HepG2 (cell line): ENCODE measurements around the gene SHF. TPM values are rescaled to one million over a fixed set of nuclear protein-coding genes. Genes with fewer than 3 reads are reported as not detected.

Experiments used
- AGO2 ChIP-seq: fragments of 200-400 bp; formaldehyde crosslinking; optimal IDR thresholded peaks from 2 replicates; pipeline ENCODE3; 2017; ENCODE audit warnings: mild to moderate bottlenecking, low read depth, low read length, moderate library complexity
- ARID5B ChIP-seq: IDR thresholded peaks from 2 replicates; pipeline ENCODE4 v1.4.0; 2020; ENCODE audit warnings: mild to moderate bottlenecking, missing genetic modification reagents
- ARNT2 ChIP-seq: sonication (generic); formaldehyde crosslinking; IDR thresholded peaks from 2 replicates; pipeline ENCODE4 v1.8.0; 2022; ENCODE audit warnings: mild to moderate bottlenecking, low read depth, missing genetic modification reagents, moderate library complexity
- ELF3 ChIP-seq: IDR thresholded peaks from 2 replicates; pipeline ENCODE4 v1.6.1; 2016; ENCODE audit warnings: missing genetic modification reagents, missing compliant biosample characterization
- HIC2 ChIP-seq: sonication (generic); formaldehyde crosslinking; IDR thresholded peaks from 2 replicates; pipeline ENCODE4 v1.9.0; 2022; ENCODE audit warnings: low read depth, missing genetic modification reagents
- HMGA1 ChIP-seq: sonication (generic); formaldehyde crosslinking; conservative IDR thresholded peaks from 2 replicates; pipeline ENCODE4 v1.4.0; 2020; ENCODE audit warnings: missing genetic modification reagents
- HNRNPL ChIP-seq: fragments of 200-400 bp; formaldehyde crosslinking; IDR thresholded peaks from 2 replicates; pipeline ENCODE4 v1.6.1; 2017; ENCODE audit warnings: mild to moderate bottlenecking, low read depth, low read length
- IRX3 ChIP-seq: sonication (generic); formaldehyde crosslinking; IDR thresholded peaks from 2 replicates; pipeline ENCODE4 v1.8.1; 2023; ENCODE audit warnings: mild to moderate bottlenecking, low read depth, missing genetic modification reagents, borderline replicate concordance
- PCBP2 ChIP-seq: fragments of 200-400 bp; formaldehyde crosslinking; optimal IDR thresholded peaks from 2 replicates; pipeline ENCODE3; 2018; ENCODE audit warnings: low read length, low read depth; ENCODE audit not compliant: poor library complexity, severe bottlenecking
- PITX1 ChIP-seq: sonication (generic); formaldehyde crosslinking; IDR thresholded peaks from 2 replicates; pipeline ENCODE4 v1.5.1; 2020; ENCODE audit warnings: mild to moderate bottlenecking, missing genetic modification reagents
- POGZ ChIP-seq: sonication (generic); formaldehyde crosslinking; IDR thresholded peaks from 2 replicates; pipeline ENCODE4 v1.4.0; 2020; ENCODE audit warnings: mild to moderate bottlenecking, missing genetic modification reagents
- SOX13 ChIP-seq, 3 experiments: fragments of 450-650 bp in 1 of 3; sonication (generic) in 1 of 3; formaldehyde crosslinking in 1 of 3; IDR thresholded peaks in 2 of 3; conservative IDR thresholded peaks in 1 of 3; 2 replicates each; pipeline versions ENCODE4 v1.5.0 to v1.6.1; 2016 to 2020; ENCODE audit warnings: antibody characterized with exemption in 1 of 3, mild to moderate bottlenecking in 1 of 3, missing compliant biosample characterization in 1 of 3, missing genetic modification reagents in 1 of 3, moderate library complexity in 1 of 3
- U2AF2 ChIP-seq: fragments of 200-400 bp; formaldehyde crosslinking; IDR thresholded peaks from 2 replicates; pipeline ENCODE4 v1.6.1; 2017; ENCODE audit warnings: low read depth, mild to moderate bottlenecking, low read length
- ZNF576 ChIP-seq: sonication (generic); formaldehyde crosslinking; IDR thresholded peaks from 2 replicates; pipeline ENCODE4 v1.4.0; 2020; ENCODE audit warnings: mild to moderate bottlenecking, missing genetic modification reagents
- polyA plus RNA-seq, 8 experiments: library from polyadenylated mRNA; depleted of rRNA in 3 of 8; stranded (reverse) in 7 of 8; unstranded in 1 of 8; fragments of >200 nt; fragmentation: Illumina TruSeq in 4 of 8; extraction: Trizol in 4 of 8; gene quantifications; 2 replicates each; pipeline versions ENCODE4 v1.2.1 to v1.2.3, GENCODE V29; 2011 to 2016; ENCODE audit warnings: low read depth in 4 of 8, missing spikeins in 1 of 8, mixed read lengths in 1 of 8; ENCODE audit not compliant: insufficient read depth in 1 of 8
- total RNA-seq, 5 experiments: library from RNA; depleted of rRNA; stranded (reverse); fragments of >200 nt; fragmentation: Illumina TruSeq; extraction: Trizol; gene quantifications; 2 replicates each; pipeline ENCODE4 v1.2.3, GENCODE V29; 2016; ENCODE audit warnings: low read depth in 1 of 5
- TF ChIP-seq, protein P1 (sequence below): sonication (generic); formaldehyde crosslinking; IDR thresholded peaks from 2 replicates; pipeline ENCODE4 v1.4.0; 2020; ENCODE audit warnings: missing genetic modification reagents

SHF gene
- total and polyA plus RNA-seq, 2 of the 13 experiments (the other 11 are each of a cell fraction or from before 2014, with no cell fraction given) = 20.9 to 25.5 TPM

DNA sequence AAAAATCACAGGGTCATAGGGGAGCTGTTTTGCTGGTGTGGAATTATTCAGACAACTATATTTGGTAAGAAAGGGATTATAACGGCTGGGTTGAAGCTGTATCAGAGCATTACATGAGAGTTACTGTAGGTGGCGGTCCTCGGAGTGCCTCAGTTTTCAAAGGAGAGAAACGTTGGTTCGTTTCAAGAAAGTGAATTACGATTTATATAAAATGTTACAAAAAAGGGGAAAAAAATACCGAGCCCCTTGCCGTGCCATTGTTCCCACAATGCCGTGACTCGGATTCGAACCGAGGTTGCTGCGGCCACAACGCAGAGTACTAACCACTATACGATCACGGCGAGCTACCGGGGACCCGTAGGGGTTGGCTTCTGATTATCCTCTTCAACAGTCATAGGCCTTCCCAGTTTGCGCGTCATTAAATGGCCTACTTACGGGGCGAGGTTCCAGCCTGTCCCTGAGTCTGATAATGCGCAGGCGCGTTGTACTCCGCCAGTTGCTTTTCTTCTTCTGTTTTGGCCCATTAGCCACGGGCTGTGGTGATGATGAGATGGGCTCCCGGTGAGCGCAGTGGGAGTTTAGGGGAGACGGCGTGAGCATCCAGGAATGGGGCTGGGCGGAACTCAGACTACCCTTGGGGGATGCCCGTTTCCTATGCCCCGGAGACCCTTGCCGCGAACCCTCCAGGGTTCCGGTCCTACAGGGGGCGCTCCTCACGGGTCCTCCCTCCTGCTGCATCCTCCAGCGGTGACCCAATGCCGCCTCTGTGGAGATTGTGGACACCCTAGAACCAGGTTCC, 10.8 kb upstream of the SHF start (continued):
- TF ChIP-seq ZNF576 (CRISPR knock-in tag) = no peak
- peak; percentile 46; the same call in 1 of the 2 replicates for TF ChIP-seq HNRNPL
- peak; percentile 50 for TF ChIP-seq POGZ
- TF ChIP-seq, protein P1, sequence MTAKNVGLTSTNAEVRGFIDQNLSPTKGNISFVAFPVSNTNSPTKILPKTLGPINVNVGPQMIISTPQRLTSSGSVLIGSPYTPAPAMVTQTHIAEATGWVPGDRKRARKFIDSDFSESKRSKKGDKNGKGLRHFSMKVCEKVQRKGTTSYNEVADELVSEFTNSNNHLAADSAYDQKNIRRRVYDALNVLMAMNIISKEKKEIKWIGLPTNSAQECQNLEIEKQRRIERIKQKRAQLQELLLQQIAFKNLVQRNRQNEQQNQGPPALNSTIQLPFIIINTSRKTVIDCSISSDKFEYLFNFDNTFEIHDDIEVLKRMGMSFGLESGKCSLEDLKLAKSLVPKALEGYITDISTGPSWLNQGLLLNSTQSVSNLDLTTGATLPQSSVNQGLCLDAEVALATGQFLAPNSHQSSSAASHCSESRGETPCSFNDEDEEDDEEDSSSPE = peak; percentile 45; the same call in 1 of the 2 replicates
- TF ChIP-seq ELF3 (CRISPR knock-in tag) = peak; percentile 51; the same call in 1 of the 2 replicates
- no peak for TF ChIP-seq HMGA1 (CRISPR knock-in tag)
- no peak for TF ChIP-seq IRX3 (CRISPR knock-in tag)
- TF ChIP-seq SOX13 (IDR thresholded peaks at IDR 0.05) = peak; percentile 20; the same call in 1 of the 2 replicates
- peak in 1 of 2 experiments; percentile 31; a peak in 2 of 4 replicates for TF ChIP-seq SOX13 (CRISPR knock-in tag; conservative IDR thresholded peaks at IDR 0.05 in 1 of 2, IDR thresholded peaks at IDR 0.05 in 1 of 2)
- no peak for TF ChIP-seq PCBP2
- TF ChIP-seq U2AF2 = no peak
- TF ChIP-seq ARNT2 (CRISPR knock-in tag) = no peak
- TF ChIP-seq HIC2 (CRISPR knock-in tag) = peak; percentile 58; the same call in 1 of the 2 replicates
- TF ChIP-seq PITX1 (CRISPR knock-in tag) = peak; percentile 46; the same call in 1 of the 2 replicates
- no peak for TF ChIP-seq AGO2
- peak; percentile 55 for TF ChIP-seq ARID5B (CRISPR knock-in tag)
